HG03095 (cell line): ENCODE data around the gene TMEM30A.

Experiments used
- ATAC-seq: cut with Tn5 transposase; IDR thresholded peaks from one replicate; pipeline ENCODE4 v1.9.1; 2021; ENCODE audit warnings: moderate library complexity; ENCODE audit not compliant: unreplicated experiment

Gene TMEM30A

DNA sequence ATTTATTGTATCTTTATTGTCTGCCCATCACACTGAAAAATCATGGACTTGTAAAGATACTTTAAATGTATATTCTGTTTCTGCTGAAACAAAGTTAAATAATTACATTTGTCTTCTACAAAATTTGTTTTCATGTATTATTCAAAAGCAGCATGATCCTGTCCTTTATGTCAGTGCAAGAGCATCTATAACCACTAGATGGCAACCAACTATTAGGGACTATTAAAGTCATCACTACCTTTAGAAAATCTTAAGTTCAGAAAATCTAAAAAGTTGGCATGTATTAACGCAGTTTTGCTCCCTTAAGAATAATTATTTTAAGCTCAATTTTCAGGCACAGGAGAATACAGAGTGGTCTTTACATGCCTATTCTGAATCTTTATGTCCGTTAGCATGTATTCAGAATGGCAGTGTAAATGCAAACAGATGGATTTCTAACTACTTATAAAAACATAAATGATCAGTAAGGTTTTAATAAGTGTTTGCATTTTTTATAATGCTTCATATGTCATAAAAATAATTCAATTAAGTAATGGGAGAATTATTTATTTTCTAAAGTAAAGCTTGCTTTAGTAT is 17.8 kb downstream of the TMEM30A start:
- peak; percentile 64 for ATAC-seq

- no peak for ATAC-seq
Measured at GRCh38 chr6:75263401-75263750, 21.2 kb downstream of the TMEM30A start.

- ATAC-seq: no peak
Measured at GRCh38 chr6:75262716-75263400, 21.7 kb downstream of the TMEM30A start.

- no peak for ATAC-seq
Measured at GRCh38 chr6:75261299-75261698, 23.3 kb downstream of the TMEM30A start.

- ATAC-seq: no peak
Measured at GRCh38 chr6:75257343-75258087, 27.1 kb downstream of the TMEM30A start.

DNA sequence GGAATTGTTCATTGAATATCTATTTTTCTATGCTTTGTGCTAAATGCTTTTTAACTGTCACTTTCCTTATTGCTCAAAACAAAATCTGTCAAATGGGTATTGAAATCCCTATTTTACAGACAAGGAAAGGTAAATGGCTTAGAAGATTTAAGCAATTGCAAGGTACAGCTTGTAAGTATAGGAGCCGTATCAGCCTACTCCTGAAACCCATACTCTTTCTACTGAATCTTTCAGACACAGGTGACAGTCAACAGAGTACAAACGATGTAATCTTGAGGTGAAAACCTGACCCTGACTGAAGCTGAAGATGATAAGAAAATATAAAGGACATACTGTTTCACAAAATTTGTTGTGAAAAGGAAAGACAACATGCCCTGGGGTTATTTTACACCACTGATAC is 34.0 kb downstream of the TMEM30A start:
- no peak for ATAC-seq

DNA sequence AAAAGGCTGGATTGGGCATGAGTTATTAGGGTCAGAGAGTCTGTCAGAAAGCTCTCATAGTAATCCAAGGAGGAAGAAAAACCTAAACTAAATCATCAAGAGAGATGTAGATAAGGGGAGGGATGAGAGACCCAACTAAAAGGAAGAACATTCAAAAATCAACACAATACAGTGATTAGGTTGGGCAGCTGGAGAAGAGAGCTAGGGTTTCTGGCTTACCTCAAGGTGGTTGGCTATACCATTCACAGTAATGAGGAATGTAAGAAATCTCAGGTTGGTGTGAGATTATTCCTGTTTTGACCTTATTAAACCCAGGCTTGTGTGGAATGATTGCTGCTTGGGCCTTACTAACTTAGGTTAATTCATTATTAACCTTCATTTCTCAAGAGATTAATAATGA is 34.8 kb downstream of the TMEM30A start:
- no peak for ATAC-seq

- ATAC-seq: no peak
Measured at GRCh38 chr6:75246386-75246785, 38.2 kb downstream of the TMEM30A start.

GRCh38 chr6:75244063-75244584 is 40.5 kb downstream of the TMEM30A start:
- ATAC-seq: peak; percentile 10

- peak; percentile 97 for ATAC-seq
Measured at GRCh38 chr6:75243333-75244062, 41.1 kb downstream of the TMEM30A start, which contains the start of gene COX7A2. Gene COX7A2 (minus strand): TSS chr6:75243801. CDS start chr6:75243734, 67 bp downstream.

- no peak for ATAC-seq
Measured at GRCh38 chr6:75236630-75237029, 48.0 kb downstream of the TMEM30A start.

DNA sequence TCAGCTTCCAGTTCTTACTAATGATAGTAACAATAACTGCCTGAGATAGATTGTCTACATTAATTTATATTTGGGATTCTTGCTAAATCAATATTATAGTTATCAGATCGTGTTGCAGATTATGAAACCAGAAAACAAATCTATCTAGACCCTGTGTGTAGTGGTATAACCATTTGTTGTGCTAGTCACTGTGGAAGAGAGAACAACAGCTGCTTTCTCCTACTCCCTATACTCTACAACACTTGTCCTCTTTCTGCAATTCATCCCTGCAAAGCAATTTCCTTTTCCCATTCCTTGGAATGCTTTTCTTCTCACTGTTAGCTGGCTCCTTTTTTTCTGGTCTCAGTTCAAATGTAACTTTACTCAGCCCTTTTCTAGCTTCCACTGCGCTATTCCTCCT is 49.3 kb downstream of the TMEM30A start:
- ATAC-seq: no peak

- no peak for ATAC-seq
Measured at GRCh38 chr6:75234126-75234865, 50.3 kb downstream of the TMEM30A start.

DNA sequence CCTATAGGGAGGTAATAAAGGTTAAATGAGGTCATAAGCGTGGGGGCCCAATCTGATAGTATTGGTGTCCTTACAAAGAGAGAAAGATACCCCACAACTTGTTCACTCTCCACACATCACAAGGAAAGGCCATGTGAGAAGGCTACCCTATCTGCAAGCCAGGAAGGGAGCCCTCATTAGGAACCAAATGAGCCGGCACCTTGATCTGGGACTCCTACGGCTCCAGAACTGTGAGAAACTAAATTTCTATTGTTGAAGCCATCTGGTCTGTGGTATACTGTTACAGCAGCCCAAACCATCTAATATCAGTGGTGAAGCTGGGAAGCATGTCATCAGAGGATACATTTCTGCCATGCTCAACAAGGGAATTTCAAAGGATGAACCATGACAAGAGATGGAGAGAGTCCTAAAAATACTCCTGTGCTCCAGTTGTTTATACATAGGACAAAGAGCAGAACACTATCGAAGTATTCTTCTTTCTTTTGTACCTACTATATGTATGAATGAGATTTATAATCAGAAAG is 51.4 kb downstream of the TMEM30A start:
- ATAC-seq: no peak

- no peak for ATAC-seq
Measured at GRCh38 chr6:75230484-75231325, 53.9 kb downstream of the TMEM30A start.

DNA sequence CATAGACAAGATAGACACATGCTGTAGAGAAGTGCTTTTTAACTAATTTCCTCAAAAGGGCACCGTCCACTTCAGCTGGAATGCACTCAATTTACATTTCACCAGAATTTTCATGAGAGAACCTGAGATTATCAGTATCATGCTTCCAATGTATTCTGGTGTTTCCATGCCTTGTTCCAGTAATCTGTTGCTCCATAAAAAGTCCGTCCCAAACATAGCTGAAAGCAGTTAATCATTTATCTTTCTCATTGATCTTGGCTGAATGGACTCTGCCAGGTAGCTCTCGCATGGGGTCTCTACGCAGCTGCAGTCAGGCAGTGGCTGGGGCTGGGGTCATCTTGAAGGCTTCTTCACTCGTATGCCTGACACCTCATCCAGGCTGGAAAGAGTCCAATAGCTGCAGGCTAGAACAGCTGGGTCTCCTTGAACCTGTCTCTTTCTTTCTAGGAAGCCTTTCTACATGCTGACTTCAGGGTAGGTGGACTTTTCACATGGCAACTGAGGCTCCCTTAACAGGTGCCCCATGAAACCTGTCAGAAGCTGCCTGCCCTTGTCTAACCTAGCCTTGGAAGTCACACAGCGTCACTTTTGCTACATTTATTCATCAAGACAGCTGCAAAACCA is 60.2 kb downstream of the TMEM30A start:
- ATAC-seq: no peak

GRCh38 chr6:75223428-75223827 is 61.2 kb downstream of the TMEM30A start:
- ATAC-seq: no peak

GRCh38 chr6:75222261-75222660 is 62.3 kb downstream of the TMEM30A start:
- no peak for ATAC-seq

- ATAC-seq: no peak
Measured at GRCh38 chr6:75221116-75221515, 63.5 kb downstream of the TMEM30A start.
